Neural progenitor cell (in vitro differentiated cells): ENCODE measurements around the gene HYAL3. TPM values are rescaled to one million over a fixed set of nuclear protein-coding genes. Genes with fewer than 3 reads are reported as not detected.

Source experiments
- DNase-seq: peaks from one replicate; pipeline ENCODE4 v3.0.0-alpha.2; 2016; ENCODE audit warnings: low spot score
- H2AFZ ChIP-seq: fragments of 200-600 bp; sonication (generic); replicated peaks from 2 replicates; pipeline ENCODE4 v1.6.1; 2016; ENCODE audit warnings: antibody characterized with exemption
- H3F3A ChIP-seq: fragments of 200-600 bp; sonication (generic); 2 replicates; pipeline ENCODE4 v1.6.1; 2016; ENCODE audit warnings: antibody characterized with exemption, low read depth
- H3K27ac ChIP-seq: fragments of 200-600 bp; sonication (generic); 2 replicates; pipeline ENCODE4 v1.5.1; 2016; ENCODE audit warnings: mild to moderate bottlenecking
- H3K27me3 ChIP-seq: fragments of 200-600 bp; sonication (generic); 2 replicates; pipeline ENCODE4 v1.6.1; 2016; ENCODE audit warnings: mild to moderate bottlenecking, moderate library complexity
- H3K36me3 ChIP-seq: fragments of 200-600 bp; sonication (generic); 2 replicates; pipeline ENCODE4 v1.5.1; 2016
- H3K4me1 ChIP-seq: fragments of 200-600 bp; sonication (generic); 2 replicates; pipeline ENCODE4 v1.6.1; 2016; ENCODE audit warnings: mixed run types
- H3K4me2 ChIP-seq: fragments of 200-600 bp; sonication (generic); 2 replicates; pipeline ENCODE4 v1.6.1; 2016
- H3K4me3 ChIP-seq: fragments of 200-600 bp; sonication (generic); 2 replicates; pipeline ENCODE4 v1.5.1; 2016
- H3K79me2 ChIP-seq: fragments of 200-600 bp; sonication (generic); 2 replicates; pipeline ENCODE4 v1.6.1; 2016; ENCODE audit warnings: low read depth
- H3K9ac ChIP-seq: fragments of 200-600 bp; sonication (generic); 2 replicates; pipeline ENCODE4 v1.6.1; 2016
- H3K9me3 ChIP-seq: fragments of 200-600 bp; sonication (generic); 2 replicates; pipeline ENCODE4 v1.5.1; 2016; ENCODE audit warnings: low read depth
- H4K20me1 ChIP-seq: fragments of 200-600 bp; sonication (generic); 2 replicates; pipeline ENCODE4 v1.6.1; 2016; ENCODE audit warnings: low read depth
- H3K27ac Mint-ChIP-seq: 3 replicates; pipeline ENCODE4 v1.8.0; 2021; ENCODE audit warnings: mixed read lengths
- H3K27me3 Mint-ChIP-seq: 2 replicates; pipeline ENCODE4 v1.8.0; 2022; ENCODE audit warnings: low read depth, mild to moderate bottlenecking, inconsistent platforms, moderate library complexity, mixed read lengths; ENCODE audit not compliant: insufficient read depth
- H3K36me3 Mint-ChIP-seq: 3 replicates; pipeline ENCODE4 v1.8.0; 2021; ENCODE audit warnings: mixed read lengths
- H3K4me1 Mint-ChIP-seq: 3 replicates; pipeline ENCODE4 v1.8.0; 2021; ENCODE audit warnings: mixed read lengths
- H3K4me3 Mint-ChIP-seq: 3 replicates; pipeline ENCODE4 v1.8.0; 2021; ENCODE audit warnings: mild to moderate bottlenecking, moderate library complexity, mixed read lengths
- H3K9me3 Mint-ChIP-seq: 3 replicates; pipeline ENCODE4 v1.8.0; 2020; ENCODE audit warnings: mixed read lengths
- CTCF ChIP-seq: fragments of 200-600 bp; sonication (generic); IDR thresholded peaks from 2 replicates; pipeline ENCODE4 v1.5.1; 2017; ENCODE audit warnings: antibody characterized with exemption, mild to moderate bottlenecking
- EZH2 ChIP-seq: fragments of 200-600 bp; sonication (generic); IDR thresholded peaks from 2 replicates; pipeline ENCODE4 v1.6.1; 2017; ENCODE audit warnings: antibody characterized with exemption, mild to moderate bottlenecking, moderate library complexity
- EZH2phosphoT487 ChIP-seq: fragments of 200-600 bp; sonication (generic); IDR thresholded peaks from 2 replicates; pipeline ENCODE4 v1.6.1; 2017; ENCODE audit warnings: antibody characterized with exemption
- total RNA-seq: library from RNA; depleted of rRNA; stranded (reverse); fragments of >200 nt; gene quantifications from 2 replicates; pipeline ENCODE4 v1.2.3, GENCODE V29; 2015; ENCODE audit warnings: low replicate concordance

HYAL3 gene
- total RNA-seq, 1 donor from 2014 or later = 2.2 TPM

- Histone ChIP-seq H3K9me3 (no peaks in the 10 kb centered on the region), H3K4me3 (peak overlapping the region; percentile 56), H3K79me2 (peaks cover 5% of the 10 kb centered on the region), H3K27me3 (peaks cover 65% of the 10 kb centered on the region), H3K27ac (no peak overlapping the region), H3K9ac (no peak overlapping the region), H4K20me1 (peaks cover 3% of the 10 kb centered on the region), H3K36me3 (no peaks in the 10 kb centered on the region), H3F3A (peaks cover 19% of the 10 kb centered on the region), H3K4me2 (peak overlapping the region; percentile 92), H3K4me1 (peaks cover 13% of the 10 kb centered on the region), H2AFZ (no peak overlapping the region)
- TF ChIP-seq CTCF = no peak
- no peak for TF ChIP-seq EZH2
- no peak for TF ChIP-seq EZH2phosphoT487
- Mint-ChIP-seq H3K27ac (no peak overlapping the region), H3K4me1 (peaks cover 14% of the 10 kb centered on the region), H3K27me3 (peaks cover 22% of the 10 kb centered on the region), H3K9me3 (no peaks in the 10 kb centered on the region), H3K4me3 (peak overlapping the region; percentile 84), H3K36me3 (peaks cover under 1% of the 10 kb centered on the region)
- no peak for DNase-seq
These were observed 45.8 kb upstream of the HYAL3 start for GRCh38 chr3:50345008-50345407.

- Histone ChIP-seq H3K9me3 (no peaks in the 10 kb centered on the region), H3K27ac (no peak overlapping the region), H3K27me3 (peaks cover 85% of the 10 kb centered on the region), H3K4me1 (peaks cover 17% of the 10 kb centered on the region), H3K79me2 (no peaks in the 10 kb centered on the region), H3F3A (peaks cover 28% of the 10 kb centered on the region), H2AFZ (no peak overlapping the region), H3K4me2 (no peak overlapping the region), H3K9ac (no peak overlapping the region), H4K20me1 (peaks cover 3% of the 10 kb centered on the region), H3K4me3 (no peak overlapping the region), H3K36me3 (no peaks in the 10 kb centered on the region)
- H3K27ac Mint-ChIP-seq = no peak overlapping the region
- H3K36me3 Mint-ChIP-seq = peaks cover 3% of the 10 kb centered on the region
- no peaks in the 10 kb centered on the region for H3K9me3 Mint-ChIP-seq
- DNase-seq = peak; percentile 57
- no peak overlapping the region for H3K4me3 Mint-ChIP-seq
- peaks cover 24% of the 10 kb centered on the region for H3K4me1 Mint-ChIP-seq
- peaks cover 37% of the 10 kb centered on the region for H3K27me3 Mint-ChIP-seq
- peak; percentile 26 for TF ChIP-seq CTCF
- TF ChIP-seq EZH2phosphoT487 = no peak
These were observed 43.8 kb upstream of the HYAL3 start for GRCh38 chr3:50342813-50343633.

GRCh38 chr3:50341996-50342650 is 42.9 kb upstream of the HYAL3 start:
- H3K79me2 ChIP-seq = no peaks in the 10 kb centered on the region
- H3K4me1 ChIP-seq = peaks cover 20% of the 10 kb centered on the region
- peaks cover 22% of the 10 kb centered on the region for H3K4me1 Mint-ChIP-seq
- no peak overlapping the region for H3K4me3 ChIP-seq
- H3K36me3 Mint-ChIP-seq = peaks cover 3% of the 10 kb centered on the region
- no peak overlapping the region for H3K4me2 ChIP-seq
- H3K36me3 ChIP-seq = no peaks in the 10 kb centered on the region
- no peak overlapping the region for H3K27ac Mint-ChIP-seq
- no peak for TF ChIP-seq CTCF
- no peak for TF ChIP-seq EZH2phosphoT487
- TF ChIP-seq EZH2 = no peak
- H2AFZ ChIP-seq = no peak overlapping the region
- H3K27me3 ChIP-seq = peaks cover 88% of the 10 kb centered on the region
- H4K20me1 ChIP-seq = no peaks in the 10 kb centered on the region
- no peaks in the 10 kb centered on the region for H3K9me3 ChIP-seq
- no peak for DNase-seq
- no peak overlapping the region for H3K27ac ChIP-seq
- no peak overlapping the region for H3K9ac ChIP-seq
- H3K4me3 Mint-ChIP-seq = no peak overlapping the region
- no peaks in the 10 kb centered on the region for H3K9me3 Mint-ChIP-seq
- H3F3A ChIP-seq = peaks cover 27% of the 10 kb centered on the region
- peaks cover 37% of the 10 kb centered on the region for H3K27me3 Mint-ChIP-seq
